DND-41 (cell line): ENCODE results near the gene EVA1C.
"Not testable (repeated sequence)": the region's sequence is repeated elsewhere in the genome, so short reads cannot be mapped to it uniquely, and the experiment has no call there.

ENCODE experiments used
- ATAC-seq: fragments of 200-7000 bp; cut with Tn5 transposase; 3 replicates; pipeline ENCODE4 v1.9.1; 2021; ENCODE audit warnings: low read depth; ENCODE audit not compliant: insufficient read depth
- DNase-seq: peaks from one replicate; pipeline ENCODE4 v3.0.0-alpha.2; 2020
- H2AFZ ChIP-seq: 2 replicates; pipeline ENCODE4 v1.6.0; 2012; ENCODE audit warnings: low read depth, low read length
- H3K27ac ChIP-seq: 2 replicates; pipeline ENCODE4 v1.5.1; 2012; ENCODE audit warnings: low read length, inconsistent platforms
- H3K27me3 ChIP-seq: fragments of 200-600 bp; sonication (generic); 2 replicates; pipeline ENCODE4 v1.6.0; 2012; ENCODE audit warnings: low read length, mild to moderate bottlenecking, inconsistent platforms; ENCODE audit not compliant: insufficient read depth, poor library complexity
- H3K36me3 ChIP-seq: 2 replicates; pipeline ENCODE4 v1.5.1; 2012; ENCODE audit warnings: low read length, inconsistent platforms; ENCODE audit not compliant: insufficient read depth
- H3K4me1 ChIP-seq: 2 replicates; pipeline ENCODE4 v1.5.1; 2012; ENCODE audit warnings: mild to moderate bottlenecking, low read length; ENCODE audit not compliant: insufficient read depth
- H3K4me2 ChIP-seq: 2 replicates; pipeline ENCODE4 v1.6.0; 2012; ENCODE audit warnings: mild to moderate bottlenecking, moderate library complexity, low read length, inconsistent platforms; ENCODE audit not compliant: insufficient read depth
- H3K4me3 ChIP-seq, 2 experiments: fragments of 200-600 bp in 1 of 2; shearing (Covaris generic) in 1 of 2; 2 replicates each; pipeline ENCODE4 v1.5.1; 2012 to 2016; ENCODE audit warnings: inconsistent platforms in 2 of 2, low read length in 2 of 2, mild to moderate bottlenecking in 2 of 2, low read depth in 1 of 2, moderate library complexity in 1 of 2
- H3K79me2 ChIP-seq: 2 replicates; pipeline ENCODE4 v1.6.0; 2012; ENCODE audit warnings: low read length, inconsistent platforms; ENCODE audit not compliant: insufficient read depth
- H3K9ac ChIP-seq: 2 replicates; pipeline ENCODE4 v1.6.0; 2012; ENCODE audit warnings: low read depth, mild to moderate bottlenecking, inconsistent platforms, low read length, moderate library complexity
- H3K9me3 ChIP-seq: 2 replicates; pipeline ENCODE4 v1.5.1; 2012; ENCODE audit warnings: low read length, moderate library complexity, mild to moderate bottlenecking, inconsistent platforms; ENCODE audit not compliant: insufficient read depth, severe bottlenecking
- H4K20me1 ChIP-seq: 2 replicates; pipeline ENCODE4 v1.6.0; 2012; ENCODE audit warnings: low read length; ENCODE audit not compliant: insufficient read depth
- CTCF ChIP-seq: IDR thresholded peaks from 2 replicates; pipeline ENCODE4 v1.5.1; 2012; ENCODE audit warnings: borderline replicate concordance, low read length, moderate library complexity, mild to moderate bottlenecking; ENCODE audit not compliant: poor library complexity, severe bottlenecking; ENCODE audit errors: extremely low read depth
- EZH2 ChIP-seq: IDR thresholded peaks from 3 replicates; pipeline ENCODE4 v1.6.1; 2012; ENCODE audit warnings: borderline replicate concordance, low read depth, mild to moderate bottlenecking, moderate library complexity, low read length, inconsistent platforms; ENCODE audit not compliant: severe bottlenecking

Gene EVA1C

GRCh38 chr21:32558106-32558505 lies 145.6 kb downstream of the EVA1C start:
- Histone ChIP-seq H2AFZ (no peak overlapping the region), H3K27me3 (no peaks in the 10 kb centered on the region), H3K36me3 (no peaks in the 10 kb centered on the region), H3K4me3 (no peak overlapping the region), H3K4me1 (no peaks in the 10 kb centered on the region), H3K27ac (no peak overlapping the region), H3K9me3 (no peaks in the 10 kb centered on the region), H4K20me1 (no peaks in the 10 kb centered on the region), H3K79me2 (no peaks in the 10 kb centered on the region), H3K4me2 (no peak overlapping the region), H3K9ac (no peak overlapping the region)
- DNase-seq: no peak
- ATAC-seq: no peak
- no peak for TF ChIP-seq CTCF
- TF ChIP-seq EZH2: no peak

- Histone ChIP-seq H3K4me1 (no peaks in the 10 kb centered on the region), H2AFZ (no peak overlapping the region), H3K79me2 (no peaks in the 10 kb centered on the region), H3K9ac (no peak overlapping the region), H4K20me1 (no peaks in the 10 kb centered on the region), H3K27me3 (no peaks in the 10 kb centered on the region), H3K27ac (no peak overlapping the region), H3K4me2 (no peak overlapping the region), H3K4me3 (no peak overlapping the region), H3K36me3 (no peaks in the 10 kb centered on the region), H3K9me3 (no peaks in the 10 kb centered on the region)
- no peak for DNase-seq
- TF ChIP-seq EZH2: no peak
- TF ChIP-seq CTCF: no peak
- ATAC-seq: no peak
Measured at GRCh38 chr21:32559006-32559610, 146.6 kb downstream of the EVA1C start.

- ATAC-seq: no peak
Measured at GRCh38 chr21:32560896-32561295, 148.4 kb downstream of the EVA1C start.

GRCh38 chr21:32561476-32561875 lies 149.0 kb downstream of the EVA1C start:
- H3K4me2 ChIP-seq, H3K79me2 ChIP-seq, H3K4me3 ChIP-seq, H4K20me1 ChIP-seq, ATAC-seq, H2AFZ ChIP-seq, H3K9ac ChIP-seq, DNase-seq, H3K4me1 ChIP-seq, H3K36me3 ChIP-seq, H3K27me3 ChIP-seq, H3K9me3 ChIP-seq, H3K27ac ChIP-seq: not testable (repeated sequence)

More at GRCh38 chr21:32560896-32561295, 148.4 kb downstream of the EVA1C start:
- Histone ChIP-seq H3K36me3 (no peaks in the 10 kb centered on the region), H3K9ac (no peak overlapping the region), H4K20me1 (no peaks in the 10 kb centered on the region), H3K79me2 (no peaks in the 10 kb centered on the region), H3K9me3 (no peaks in the 10 kb centered on the region), H2AFZ (no peak overlapping the region), H3K4me1 (no peaks in the 10 kb centered on the region), H3K27ac (no peak overlapping the region), H3K4me2 (no peak overlapping the region), H3K4me3 (no peak overlapping the region), H3K27me3 (no peaks in the 10 kb centered on the region)
- no peak for DNase-seq
- no peak for TF ChIP-seq EZH2
- no peak for TF ChIP-seq CTCF
